COLO829 (cell line): ENCODE data around the gene MINDY3.

Source experiments
- DNase-seq: peaks from one replicate; pipeline ENCODE4 v3.0.0; 2012; ENCODE audit warnings: low spot score

The MINDY3 gene

GRCh38 chr10:15805395-15806058, 54.8 kb downstream of the MINDY3 start:
- no peak for DNase-seq

GRCh38 chr10:15804109-15804508, 56.2 kb downstream of the MINDY3 start:
- no peak for DNase-seq

GRCh38 chr10:15802375-15802949, 57.8 kb downstream of the MINDY3 start:
- DNase-seq: no peak

GRCh38 chr10:15801641-15802040, 58.7 kb downstream of the MINDY3 start:
- DNase-seq: no peak

GRCh38 chr10:15801147-15801546, 59.2 kb downstream of the MINDY3 start:
- no peak for DNase-seq

GRCh38 chr10:15797346-15797745, 63.0 kb downstream of the MINDY3 start:
- DNase-seq: no peak

GRCh38 chr10:15796762-15797161, 63.5 kb downstream of the MINDY3 start:
- no peak for DNase-seq

- no peak for DNase-seq
Measured at GRCh38 chr10:15796098-15796759, 64.1 kb downstream of the MINDY3 start.

GRCh38 chr10:15795036-15795792, 65.1 kb downstream of the MINDY3 start:
- no peak for DNase-seq

GRCh38 chr10:15794569-15794968, 65.7 kb downstream of the MINDY3 start:
- DNase-seq: no peak

GRCh38 chr10:15793664-15794063, 66.6 kb downstream of the MINDY3 start:
- DNase-seq: no peak

GRCh38 chr10:15792777-15793176, 67.5 kb downstream of the MINDY3 start:
- no peak for DNase-seq

- peak; percentile 26 for DNase-seq
Measured at GRCh38 chr10:15791816-15792524, 68.3 kb downstream of the MINDY3 start.

GRCh38 chr10:15789793-15790525, 70.3 kb downstream of the MINDY3 start:
- no peak for DNase-seq

GRCh38 chr10:15787426-15787825, 72.9 kb downstream of the MINDY3 start:
- no peak for DNase-seq

GRCh38 chr10:15784662-15785300, 75.5 kb downstream of the MINDY3 start:
- no peak for DNase-seq

GRCh38 chr10:15783941-15784636, 76.2 kb downstream of the MINDY3 start:
- DNase-seq: no peak

GRCh38 chr10:15782851-15783250, 77.5 kb downstream of the MINDY3 start:
- no peak for DNase-seq

- no peak for DNase-seq
Measured at GRCh38 chr10:15781381-15781960, 78.8 kb downstream of the MINDY3 start.
